Loucy (cell line): Measurements from ENCODE around the gene TRNT1.

Source experiments
- EZH2phosphoT487 ChIP-seq: fragments of 200-600 bp; IDR thresholded peaks from 2 replicates; pipeline ENCODE4 v1.6.1; 2018; ENCODE audit warnings: antibody characterized with exemption, mild to moderate bottlenecking, moderate library complexity, borderline replicate concordance
- TF ChIP-seq, protein P1 (sequence below): fragments of 200-600 bp; sonication (generic); conservative IDR thresholded peaks from 2 replicates; pipeline ENCODE4 v1.5.1; 2014; ENCODE audit warnings: mild to moderate bottlenecking, antibody characterized with exemption, low read length

DNA sequence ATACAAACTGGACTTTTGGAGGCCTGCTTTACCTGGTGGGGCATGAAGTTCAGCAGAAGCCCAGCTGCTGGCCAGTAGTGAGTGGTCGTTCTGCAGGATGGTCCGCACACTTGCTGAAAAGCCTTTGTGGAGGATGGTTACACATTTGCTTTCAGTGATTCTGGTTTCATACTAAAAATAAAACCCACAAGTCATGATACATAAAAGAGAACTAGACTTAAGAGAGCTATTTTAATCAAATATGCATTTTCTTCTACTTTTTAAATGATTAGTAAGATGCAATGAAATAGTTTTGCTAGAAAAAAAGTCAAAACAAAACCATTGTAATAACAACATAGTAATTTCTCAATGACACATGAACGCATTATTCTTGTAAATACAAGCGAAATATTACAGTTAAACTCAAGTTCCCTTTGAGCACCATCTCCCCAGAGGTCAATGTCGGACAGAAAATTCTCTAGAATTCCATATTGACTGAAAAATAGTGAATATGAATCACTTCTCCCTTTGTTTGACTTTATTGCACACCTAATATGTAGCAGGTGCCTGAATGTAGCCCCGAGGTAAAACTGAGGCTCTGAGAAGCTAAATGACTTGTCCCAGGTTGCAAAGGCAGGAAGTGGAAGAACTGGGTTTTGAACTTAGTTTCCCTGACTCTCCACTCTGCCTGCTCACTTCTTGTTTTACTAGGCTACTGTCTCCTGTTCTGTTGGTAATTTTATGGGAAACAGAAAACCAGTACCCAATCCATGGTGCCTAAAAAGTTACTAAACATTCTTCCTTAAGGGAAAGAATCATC is 24.9 kb upstream of the TRNT1 start:
- TF ChIP-seq EZH2phosphoT487: no peak
- TF ChIP-seq, protein P1, sequence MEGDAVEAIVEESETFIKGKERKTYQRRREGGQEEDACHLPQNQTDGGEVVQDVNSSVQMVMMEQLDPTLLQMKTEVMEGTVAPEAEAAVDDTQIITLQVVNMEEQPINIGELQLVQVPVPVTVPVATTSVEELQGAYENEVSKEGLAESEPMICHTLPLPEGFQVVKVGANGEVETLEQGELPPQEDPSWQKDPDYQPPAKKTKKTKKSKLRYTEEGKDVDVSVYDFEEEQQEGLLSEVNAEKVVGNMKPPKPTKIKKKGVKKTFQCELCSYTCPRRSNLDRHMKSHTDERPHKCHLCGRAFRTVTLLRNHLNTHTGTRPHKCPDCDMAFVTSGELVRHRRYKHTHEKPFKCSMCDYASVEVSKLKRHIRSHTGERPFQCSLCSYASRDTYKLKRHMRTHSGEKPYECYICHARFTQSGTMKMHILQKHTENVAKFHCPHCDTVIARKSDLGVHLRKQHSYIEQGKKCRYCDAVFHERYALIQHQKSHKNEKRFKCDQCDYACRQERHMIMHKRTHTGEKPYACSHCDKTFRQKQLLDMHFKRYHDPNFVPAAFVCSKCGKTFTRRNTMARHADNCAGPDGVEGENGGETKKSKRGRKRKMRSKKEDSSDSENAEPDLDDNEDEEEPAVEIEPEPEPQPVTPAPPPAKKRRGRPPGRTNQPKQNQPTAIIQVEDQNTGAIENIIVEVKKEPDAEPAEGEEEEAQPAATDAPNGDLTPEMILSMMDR: no peak
